Measurements from ENCODE around the gene NAGS.
"Not testable (repeated sequence)": the region's sequence is repeated elsewhere in the genome, so short reads cannot be mapped to it uniquely, and the experiment has no call there.

Gene NAGS

DNA sequence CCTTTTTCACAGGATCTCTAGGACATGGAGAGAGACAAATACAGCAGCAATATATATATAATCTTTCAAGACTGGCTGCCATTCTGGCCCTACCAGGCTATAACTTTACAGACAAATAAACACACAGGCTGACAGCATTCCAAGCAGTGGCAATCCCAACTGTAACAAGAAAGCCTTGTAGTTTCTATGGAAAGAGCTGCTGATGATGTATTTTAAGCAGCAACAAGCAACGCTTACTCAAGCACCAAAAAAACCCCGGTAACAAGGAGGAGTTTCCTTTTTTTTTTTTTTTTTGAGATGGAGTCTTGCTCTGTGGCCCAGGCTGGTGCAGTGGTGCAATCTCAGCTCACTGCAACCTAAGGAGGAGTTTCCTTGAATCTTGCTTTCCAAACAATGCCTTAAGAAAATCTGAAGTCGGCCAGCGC, 38.9 kb downstream of the NAGS start:
- peak; percentile 76 for DNase-seq (ENCODE audit: low read depth)

GRCh38 chr17:44044071-44044470, 39.6 kb downstream of the NAGS start:
- DNase-seq (ENCODE audit: low read depth), result peak; percentile 52

GRCh38 chr17:44045486-44045885, 41.1 kb downstream of the NAGS start:
- DNase-seq (ENCODE audit: low read depth), result peak; percentile 22

DNA sequence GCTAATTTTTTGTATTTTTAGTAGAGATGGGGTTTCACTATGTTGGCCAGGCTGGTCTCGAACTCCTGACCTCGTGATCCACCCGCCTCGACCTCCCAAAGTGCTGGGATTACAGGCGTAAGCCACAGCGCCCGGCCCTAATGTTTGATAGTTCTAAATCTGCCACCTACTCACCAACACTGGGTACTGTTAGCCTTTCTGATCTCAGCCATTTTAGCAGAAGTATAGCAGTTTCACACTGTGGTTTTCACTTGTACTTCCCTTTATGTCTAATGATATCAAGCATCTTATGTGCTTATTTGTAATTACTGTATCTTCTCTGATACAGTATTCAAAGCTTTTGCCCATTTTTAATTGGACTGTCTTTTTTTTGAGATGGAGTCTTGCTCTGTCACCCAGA, 42.5 kb downstream of the NAGS start:
- DNase-seq (ENCODE audit: low read depth), result not testable (repeated sequence)

DNA sequence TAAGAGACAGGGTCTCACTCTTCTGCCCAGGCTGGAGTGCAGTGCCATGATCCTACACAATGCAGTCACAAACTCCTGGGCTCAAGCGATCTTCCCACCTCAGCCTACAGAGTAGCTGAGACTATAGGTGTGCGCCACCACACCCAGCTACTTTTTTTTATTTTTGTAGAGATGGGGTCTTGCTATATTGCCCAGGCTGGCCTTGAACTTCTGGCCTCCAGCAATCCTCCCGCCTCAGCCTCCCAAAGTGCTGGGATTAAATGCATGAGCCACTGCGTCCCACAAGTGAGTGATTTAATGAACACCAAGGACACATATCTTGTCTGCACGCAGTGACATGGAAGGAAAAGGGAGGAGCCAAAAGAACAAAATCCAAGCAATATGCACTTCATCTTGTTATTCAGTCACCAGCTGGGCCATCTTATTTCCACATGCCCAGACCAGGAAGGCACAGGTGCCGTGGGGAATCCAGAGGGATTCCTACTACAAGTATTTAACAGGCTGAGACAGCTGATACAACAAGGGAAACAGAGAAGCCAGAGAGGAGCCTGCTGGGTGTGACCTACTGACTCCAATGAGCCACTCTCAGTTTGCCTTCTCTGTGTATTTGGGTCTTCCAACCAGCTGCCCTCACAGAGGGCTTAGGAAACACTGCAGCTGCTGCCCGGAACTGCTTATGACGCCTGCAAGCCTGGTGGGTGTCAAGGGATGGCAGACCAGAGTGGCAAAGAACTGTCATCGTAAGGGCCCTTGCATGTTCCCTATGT, 45.1 kb downstream of the NAGS start:
- DNase-seq (ENCODE audit: low read depth), result no peak

GRCh38 chr17:44053125-44053872, 48.9 kb downstream of the NAGS start:
- no peak for DNase-seq (ENCODE audit: low read depth)
